Hematopoietic multipotent progenitor cell treated with erythropoietin and hydrocortisone succinate and interleukin-3 and kit ligand, for 8 days (in vitro differentiated cells): Measurements from ENCODE around the gene DDX3X.
"Not testable (repeated sequence)": the region's sequence is repeated elsewhere in the genome, so short reads cannot be mapped to it uniquely, and the experiment has no call there.

Source experiments
- DNase-seq: peaks from one replicate; pipeline ENCODE4 v3.0.0-alpha.2; 2015

Gene DDX3X

DNA sequence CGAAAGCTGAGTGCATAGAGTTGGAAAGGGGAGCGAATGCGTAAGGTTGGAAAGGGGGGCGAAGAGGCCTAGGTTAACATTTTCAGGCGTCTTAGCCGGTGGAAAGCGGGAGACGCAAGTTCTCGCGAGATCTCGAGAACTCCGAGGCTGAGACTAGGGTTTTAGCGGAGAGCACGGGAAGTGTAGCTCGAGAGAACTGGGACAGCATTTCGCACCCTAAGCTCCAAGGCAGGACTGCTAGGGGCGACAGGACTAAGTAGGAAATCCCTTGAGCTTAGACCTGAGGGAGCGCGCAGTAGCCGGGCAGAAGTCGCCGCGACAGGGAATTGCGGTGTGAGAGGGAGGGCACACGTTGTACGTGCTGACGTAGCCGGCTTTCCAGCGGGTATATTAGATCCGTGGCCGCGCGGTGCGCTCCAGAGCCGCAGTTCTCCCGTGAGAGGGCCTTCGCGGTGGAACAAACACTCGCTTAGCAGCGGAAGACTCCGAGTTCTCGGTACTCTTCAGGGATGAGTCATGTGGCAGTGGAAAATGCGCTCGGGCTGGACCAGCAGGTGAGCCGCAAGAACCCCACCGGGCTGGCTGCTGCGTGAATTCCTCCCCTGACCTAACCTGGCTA is at the start of gene DDX3X:
DDX3X (plus strand) TSS at position 419 of the 619 bp plus-strand sequence; CDS start at position 510, 91 bp downstream.
- peak; percentile 87 for DNase-seq

DNA sequence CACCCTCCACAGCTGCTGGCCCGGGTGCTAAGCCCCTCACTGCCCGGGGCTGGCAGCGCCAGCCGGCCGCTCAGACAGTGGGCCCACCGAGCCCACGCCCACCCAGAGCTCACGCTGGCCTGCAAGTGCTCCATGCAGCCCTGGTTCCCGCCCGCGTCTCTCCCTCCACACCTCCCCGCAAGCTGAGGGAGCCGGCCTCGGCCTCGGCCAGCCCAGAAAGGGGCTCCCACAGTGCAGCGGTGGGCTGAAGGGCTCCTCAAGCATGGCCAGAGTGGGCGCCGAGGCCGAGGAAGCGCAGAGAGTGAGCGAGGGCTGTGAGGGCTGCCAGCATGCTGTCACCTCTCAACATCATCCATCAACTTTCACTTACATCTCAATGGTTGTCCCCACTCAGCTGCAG is 48.0 kb upstream of the DDX3X start:
- not testable (repeated sequence) for DNase-seq

GRCh38 chrX:41288641-41289040 is 45.3 kb upstream of the DDX3X start:
- DNase-seq: no peak

GRCh38 chrX:41289095-41289494 is 44.9 kb upstream of the DDX3X start:
- no peak for DNase-seq

GRCh38 chrX:41291309-41291708 is 42.7 kb upstream of the DDX3X start:
- DNase-seq: no peak

DNA sequence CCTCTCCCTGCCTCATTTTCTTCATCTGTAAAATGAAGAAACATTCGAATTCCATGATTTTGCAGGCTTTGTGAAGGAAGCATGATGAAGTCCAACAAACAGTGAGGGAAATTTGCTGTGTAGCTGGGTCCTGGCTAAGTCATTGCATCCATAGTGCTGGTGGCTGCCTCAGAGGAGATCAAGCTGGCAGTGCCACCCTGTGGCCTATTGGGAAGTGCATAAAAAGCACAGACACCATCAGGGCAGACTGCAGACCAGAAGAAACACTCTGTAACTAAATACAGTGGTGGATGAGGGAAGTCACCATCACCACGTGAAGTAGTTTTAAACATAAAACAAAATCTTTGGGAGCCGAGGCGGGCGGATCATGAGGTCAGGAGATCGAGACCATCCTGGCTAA is 40.7 kb upstream of the DDX3X start:
- peak; percentile 41 for DNase-seq

DNA sequence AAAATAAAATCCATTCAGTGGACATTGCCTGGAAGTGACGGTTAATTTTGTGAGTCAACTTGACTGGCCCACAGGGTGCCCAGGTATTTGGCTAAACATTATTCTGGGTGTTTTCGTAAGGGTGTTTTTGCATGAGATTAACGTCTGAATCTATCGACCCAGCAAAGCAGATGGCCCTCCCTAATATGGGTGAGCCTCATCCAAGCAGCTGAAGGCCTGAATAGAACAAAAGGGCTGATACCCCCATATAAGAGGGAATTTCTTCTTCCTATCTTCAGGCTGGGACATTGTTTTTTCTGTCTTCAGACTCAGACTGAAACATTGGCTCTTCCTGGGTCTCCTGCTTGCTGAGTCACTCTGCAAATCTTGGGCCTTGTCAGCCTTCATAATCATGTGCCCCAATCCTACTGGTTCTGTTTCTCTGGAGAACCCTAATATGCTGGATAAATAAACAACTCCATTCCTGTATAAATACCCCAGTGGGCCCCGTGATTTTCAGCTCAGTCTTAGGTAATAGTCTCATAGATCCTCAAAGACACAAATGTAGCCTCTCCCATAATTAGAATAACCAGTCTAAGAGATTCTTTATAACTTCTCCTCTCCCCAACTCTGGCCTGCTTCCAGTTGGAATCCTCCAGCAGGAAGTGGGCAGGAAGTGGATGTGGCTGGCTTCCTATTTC is 33.1 kb upstream of the DDX3X start:
- DNase-seq: no peak

DNA sequence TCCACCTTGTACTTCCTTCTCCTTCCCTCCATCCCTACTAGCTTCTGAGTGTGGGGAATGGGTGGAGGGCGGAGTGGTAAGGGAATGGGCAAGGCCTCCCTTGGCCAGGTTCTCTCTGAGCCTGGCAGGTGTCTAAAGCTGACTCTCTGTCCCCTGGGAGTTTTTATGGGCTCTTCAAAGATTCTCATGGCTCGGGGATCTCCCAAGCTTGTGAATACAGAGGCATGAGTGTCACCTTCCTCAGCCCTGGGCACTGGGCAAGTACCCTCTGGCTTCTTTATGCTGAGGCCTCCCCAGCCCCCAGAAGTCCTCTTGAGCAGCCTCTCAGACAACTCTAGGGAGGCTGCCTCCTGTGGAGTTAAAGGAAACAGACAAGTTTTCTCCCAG is 32.5 kb upstream of the DDX3X start:
- DNase-seq: no peak

DNA sequence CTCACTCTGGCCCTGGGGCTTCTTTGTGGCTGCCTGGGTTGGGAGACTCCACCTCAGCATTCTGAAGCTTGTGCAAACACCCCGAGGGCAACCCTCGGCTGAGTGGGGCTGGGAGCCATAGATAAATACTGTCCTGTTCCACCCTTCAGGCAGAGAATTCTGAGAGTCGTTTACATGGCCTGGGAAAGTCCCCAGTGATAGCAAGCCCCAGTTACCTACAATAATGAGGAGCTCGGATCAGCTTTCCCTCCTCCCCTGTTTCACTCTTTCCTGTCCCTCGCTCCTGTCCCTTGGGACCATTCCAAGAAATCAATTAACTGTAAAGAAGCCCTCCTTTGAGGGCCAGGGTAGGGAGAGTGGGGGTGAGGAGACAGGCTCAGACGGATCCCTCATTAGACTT is 31.6 kb upstream of the DDX3X start:
- DNase-seq: peak; percentile 36

DNA sequence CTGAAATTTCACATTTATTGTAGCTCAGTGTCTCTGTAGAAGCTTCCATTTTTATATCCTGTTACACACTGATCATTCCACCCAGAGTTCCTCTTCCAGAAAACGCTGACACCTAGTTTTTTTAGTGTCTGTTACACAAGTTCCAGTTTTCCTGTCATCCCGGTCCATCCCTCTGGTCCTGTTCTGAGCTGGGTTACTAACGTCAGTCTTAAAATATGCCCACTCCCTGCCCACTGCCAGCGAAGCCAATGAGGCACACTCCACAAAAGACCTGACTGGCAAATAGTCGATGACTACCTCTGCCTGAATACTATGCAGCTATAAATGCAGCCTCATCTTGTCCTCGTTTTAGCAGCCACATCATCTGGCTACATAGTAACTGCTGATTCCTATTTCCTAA is 30.9 kb upstream of the DDX3X start:
- no peak for DNase-seq

- DNase-seq: no peak
These were observed 29.8 kb upstream of the DDX3X start for GRCh38 chrX:41304178-41304577.

DNA sequence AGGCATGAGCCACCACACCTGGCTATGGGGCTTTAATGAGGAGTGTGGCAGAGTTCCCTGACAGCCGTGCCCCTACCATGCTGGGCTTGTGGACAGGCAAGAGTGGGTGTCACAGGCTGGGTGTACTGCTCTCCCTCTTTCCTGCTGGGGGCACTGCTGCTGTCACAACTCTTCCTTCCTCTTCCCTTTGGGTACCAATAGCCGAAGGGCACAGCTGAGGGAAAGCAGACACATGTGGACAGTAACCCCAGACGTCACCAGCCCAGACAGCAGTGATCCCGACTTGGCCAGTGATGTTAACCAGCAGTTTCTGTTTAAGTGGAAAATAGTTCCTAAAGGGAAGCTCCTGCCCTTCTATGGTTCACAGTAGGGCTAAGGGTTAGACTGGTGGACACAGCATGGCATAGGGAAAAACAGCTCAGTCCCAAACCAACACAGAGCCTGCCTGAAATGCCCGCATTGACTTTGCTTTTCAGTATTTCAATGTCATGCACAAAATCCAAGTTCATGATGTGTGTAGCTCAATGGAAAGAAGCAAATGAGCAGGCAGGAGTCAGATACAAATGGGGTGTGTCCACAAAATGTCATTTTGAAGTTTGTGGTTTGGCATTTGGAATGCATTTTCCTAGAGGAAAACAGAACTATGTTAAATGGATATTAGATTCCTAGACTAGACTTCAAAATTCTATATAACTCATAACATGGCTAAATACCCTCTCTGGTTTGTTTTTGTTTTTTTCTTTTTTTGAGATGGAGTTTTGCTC is 24.9 kb upstream of the DDX3X start:
- DNase-seq: no peak

- DNase-seq: no peak
These were observed 21.2 kb upstream of the DDX3X start for GRCh38 chrX:41312786-41313185.

GRCh38 chrX:41313419-41313818 is 20.5 kb upstream of the DDX3X start:
- DNase-seq: no peak

DNA sequence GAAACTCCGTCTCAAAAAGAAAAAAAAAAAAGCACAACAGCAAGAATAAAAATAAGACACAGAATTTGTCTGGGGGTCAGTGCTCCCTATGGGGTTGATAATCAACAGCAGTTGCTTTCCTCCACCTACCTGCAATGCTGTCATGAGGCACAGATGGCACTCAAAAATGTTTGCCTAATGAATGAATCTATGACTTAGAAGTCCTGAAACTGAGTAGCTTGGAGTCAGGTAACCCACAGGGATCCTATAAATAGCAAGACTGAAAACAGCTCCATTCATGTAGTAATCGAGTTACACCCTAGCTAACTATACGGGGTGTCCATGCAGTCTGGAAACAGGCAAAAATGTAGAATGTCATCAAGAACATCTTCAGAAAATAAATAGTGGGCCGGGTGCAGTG is 19.8 kb upstream of the DDX3X start:
- no peak for DNase-seq

- DNase-seq: no peak
These were observed 19.1 kb upstream of the DDX3X start for GRCh38 chrX:41314881-41315280.

DNA sequence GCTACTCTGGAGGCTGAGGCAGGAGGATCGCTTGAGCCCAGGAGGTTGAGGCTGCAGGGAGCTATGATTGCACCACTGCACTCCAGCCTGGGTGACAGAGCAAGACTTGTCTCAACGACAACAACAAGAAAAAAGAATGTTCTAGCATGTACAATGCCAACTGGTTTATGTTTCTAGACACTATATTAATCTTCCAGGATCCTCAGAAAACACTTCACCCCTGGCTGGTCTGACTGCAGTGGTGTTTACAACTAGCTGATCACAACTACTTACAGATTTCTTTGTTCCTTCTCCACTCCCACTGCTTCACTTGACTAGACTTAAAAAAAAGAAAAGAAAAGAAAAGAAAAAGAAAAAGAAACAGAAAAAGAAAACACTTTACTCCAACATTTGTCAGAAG is 17.7 kb upstream of the DDX3X start:
- not testable (repeated sequence) for DNase-seq

GRCh38 chrX:41317477-41318208 is 16.3 kb upstream of the DDX3X start:
- no peak for DNase-seq

DNA sequence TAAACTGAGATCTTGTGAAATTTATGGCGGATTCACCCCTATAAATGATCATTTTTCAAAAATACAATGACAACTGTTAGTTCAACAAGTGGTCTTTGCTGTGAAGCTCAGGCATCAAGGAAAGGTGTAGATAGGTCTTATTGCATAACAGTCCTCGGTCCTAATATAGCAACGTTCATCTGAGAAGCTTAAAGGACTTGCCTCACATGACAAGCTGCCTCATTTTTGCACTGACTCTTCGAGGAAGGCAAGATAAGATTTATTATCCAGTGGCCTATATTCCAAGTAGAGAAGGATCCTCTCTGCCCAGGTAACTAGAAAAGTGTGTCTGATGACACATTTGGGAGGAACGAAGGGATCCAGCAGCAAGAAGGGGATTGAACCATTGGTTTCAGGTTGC is 13.6 kb upstream of the DDX3X start:
- DNase-seq: no peak

DNA sequence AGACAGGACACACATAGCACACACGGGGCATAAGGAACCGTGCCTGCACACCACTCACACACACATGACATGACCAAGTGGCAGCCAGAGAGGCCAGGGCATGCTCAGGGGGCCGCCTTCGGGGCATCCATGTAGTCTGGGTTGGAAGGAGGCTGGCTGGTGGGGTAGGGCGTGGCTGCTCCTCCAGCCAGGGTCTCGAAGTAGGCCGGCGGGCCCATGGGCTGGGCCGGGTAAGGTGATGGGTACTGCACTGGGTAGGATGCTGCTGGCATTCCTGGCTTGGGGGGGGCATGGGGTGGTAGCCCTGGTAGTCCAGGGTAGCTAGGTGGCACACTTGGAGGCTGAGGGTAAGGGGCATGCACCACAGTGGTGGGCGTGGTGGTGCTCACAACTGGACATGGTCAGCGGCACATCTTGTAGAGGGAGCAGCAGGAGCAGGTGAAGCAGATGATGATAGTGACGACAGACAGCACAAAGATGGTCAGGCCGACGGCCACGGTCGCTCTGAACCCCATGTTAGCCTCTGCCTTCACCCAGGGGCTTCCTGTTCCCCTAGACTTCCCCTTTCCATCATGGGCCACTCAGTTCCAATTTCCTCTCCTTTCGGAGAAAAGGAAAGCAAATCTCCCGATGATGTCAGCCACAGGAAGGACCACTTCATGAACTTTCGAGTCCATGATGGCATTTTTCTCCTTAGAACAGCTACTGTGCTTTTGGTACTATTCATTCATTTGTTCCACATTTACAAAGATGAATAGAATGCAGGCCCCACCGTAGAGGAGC is 10.9 kb upstream of the DDX3X start:
- DNase-seq: no peak

DNA sequence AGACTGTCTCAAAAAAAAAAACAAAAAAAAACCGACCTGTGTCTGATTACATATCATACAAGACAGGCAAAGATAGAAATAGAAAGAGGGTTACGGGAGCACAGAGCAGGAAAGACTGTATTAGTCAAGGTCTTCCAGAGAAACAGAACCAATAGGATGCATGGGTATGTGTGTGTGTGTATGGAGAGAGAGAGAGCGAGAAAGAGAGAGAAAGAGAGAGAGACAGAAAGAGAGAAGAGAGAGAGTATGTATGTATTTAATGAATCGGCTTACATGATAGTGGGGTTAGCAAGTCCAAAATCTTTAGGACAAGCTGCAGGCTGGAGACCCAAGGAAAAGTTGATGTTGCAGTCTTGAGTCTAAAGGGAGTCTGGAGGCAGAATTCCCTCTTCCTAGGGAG is 7.5 kb upstream of the DDX3X start:
- no peak for DNase-seq

GRCh38 chrX:41327341-41327740 is 6.6 kb upstream of the DDX3X start:
- DNase-seq: no peak

DNA sequence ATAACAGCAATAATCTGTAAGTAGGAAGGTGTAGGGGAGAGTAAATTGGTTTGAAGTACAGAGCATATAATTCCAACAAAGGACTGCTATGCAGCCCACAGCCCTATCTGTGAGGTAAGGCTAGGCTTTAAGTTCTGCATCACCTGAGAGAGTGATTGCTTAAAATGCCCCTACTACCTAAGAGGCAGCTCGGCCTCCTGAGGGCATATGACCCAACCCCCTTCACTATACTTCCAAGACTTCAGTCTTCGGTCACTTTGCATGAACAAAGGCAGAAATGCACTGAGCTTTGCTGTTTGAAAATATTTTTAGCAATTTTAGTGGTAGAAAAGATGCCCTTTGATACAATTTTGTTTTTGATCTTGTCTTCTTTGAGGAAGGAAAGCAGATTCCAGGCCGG is 4.9 kb upstream of the DDX3X start:
- no peak for DNase-seq
